Measurements from ENCODE around the gene ALDH3A1.
A peak's percentile ranks its signal among the peaks of the same experiment; 100 is the strongest.

The ALDH3A1 gene

DNA sequence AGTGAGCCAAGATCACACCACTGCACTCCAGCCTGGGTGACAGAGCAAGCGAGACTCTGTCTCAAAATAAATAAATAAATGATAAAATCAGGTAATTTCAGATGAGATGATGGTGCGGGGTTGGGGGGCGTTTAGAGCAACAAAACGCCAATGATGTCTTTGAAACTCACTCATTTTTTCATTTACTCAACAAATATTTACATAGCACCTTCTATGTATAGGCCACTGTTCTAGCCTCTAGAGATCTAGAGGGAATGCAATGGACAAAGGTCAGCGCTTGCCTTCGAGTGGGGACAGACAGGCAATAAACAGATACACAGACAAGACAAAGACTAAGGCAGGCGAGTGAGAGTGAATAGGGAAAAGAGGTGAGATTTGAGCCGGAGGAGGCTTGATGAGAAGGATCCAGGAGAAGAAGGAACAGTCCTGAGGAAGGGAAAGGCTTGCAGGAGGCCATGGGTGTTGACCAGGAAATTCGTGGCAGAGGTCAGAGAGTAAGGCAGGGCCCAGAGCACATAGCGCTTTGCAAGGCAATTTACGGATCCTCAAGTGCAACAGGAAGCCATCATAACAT is 14.1 kb downstream of the ALDH3A1 start:
- Histone ChIP-seq H3K36me3 (ENCODE audit: control insufficient read depth in 4 of 4, insufficient read depth in 4 of 4, low read length in 3 of 4) (no peaks in the 10 kb centered on the region), H3K27ac (ENCODE audit: insufficient read depth in 1 of 2, low read depth in 1 of 2, low read length in 2 of 2, poor library complexity in 1 of 2, severe bottlenecking in 2 of 2) (no peak overlapping the region), H3K9me3 (ENCODE audit: control extremely low read depth in 1 of 5, control insufficient read depth in 4 of 5, insufficient read depth in 2 of 5, low read depth in 1 of 5, low read length in 4 of 5) (no peaks in the 10 kb centered on the region), H3K27me3 (replicated peaks in 2 of 5; ENCODE audit: control insufficient read depth in 4 of 5, insufficient read depth in 5 of 5, low read length in 4 of 5) (no peaks in the 10 kb centered on the region), H3K4me1 (ENCODE audit: control extremely low read depth in 1 of 4, control insufficient read depth in 4 of 4, insufficient read depth in 4 of 4, low read length in 3 of 4) (no peaks in the 10 kb centered on the region), H3K4me3 (ENCODE audit: control insufficient read depth in 1 of 7, extremely low read depth in 1 of 7, insufficient read depth in 4 of 7, low read depth in 2 of 7, low read length in 6 of 7) (no peak overlapping the region)
- no peak for DNase-seq
- WGBS (ENCODE audit: insufficient coverage), result 85% methylated on average over 7 of the region's 11 CpGs
- CTCF ChIA-PET, result interaction anchor here (1.1 kb wide), 1 partner anchor 9 kb away, joined by 4 read pairs; no protein-coding TSS in a partner anchor
- POLR2A ChIA-PET, result no interaction called here

DNA sequence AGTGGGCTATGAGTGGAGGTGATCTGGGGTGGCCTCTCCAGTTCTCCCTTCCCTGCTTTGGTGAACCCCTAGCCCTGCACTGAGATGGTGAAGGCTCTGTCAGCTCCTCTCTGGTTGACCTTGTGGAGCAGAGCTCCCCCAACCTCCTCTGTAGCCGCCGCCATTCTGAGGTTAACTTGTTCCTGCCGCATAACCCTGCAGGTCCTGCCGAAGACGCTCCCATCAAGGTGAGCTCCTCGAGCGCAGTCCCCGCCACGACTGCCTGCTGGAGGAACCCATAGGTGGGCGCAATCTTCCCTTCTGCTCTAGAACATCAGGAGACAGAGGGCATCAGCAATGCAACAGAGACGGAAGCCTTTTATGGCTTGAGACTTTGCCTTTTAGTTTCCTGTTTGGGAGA is 16.5 kb downstream of the ALDH3A1 start:
- Histone ChIP-seq H3K36me3 (ENCODE audit: control insufficient read depth in 4 of 4, insufficient read depth in 4 of 4, low read length in 3 of 4) (no peaks in the 10 kb centered on the region), H3K27ac (ENCODE audit: insufficient read depth in 1 of 2, low read depth in 1 of 2, low read length in 2 of 2, poor library complexity in 1 of 2, severe bottlenecking in 2 of 2) (no peak overlapping the region), H3K4me3 (ENCODE audit: control insufficient read depth in 1 of 7, extremely low read depth in 1 of 7, insufficient read depth in 4 of 7, low read depth in 2 of 7, low read length in 6 of 7) (no peak overlapping the region), H3K4me1 (ENCODE audit: control extremely low read depth in 1 of 4, control insufficient read depth in 4 of 4, insufficient read depth in 4 of 4, low read length in 3 of 4) (peaks cover 0 to 14% (median 8%) of the 10 kb centered on the region in 4 experiments), H3K27me3 (replicated peaks in 2 of 5; ENCODE audit: control insufficient read depth in 4 of 5, insufficient read depth in 5 of 5, low read length in 4 of 5) (no peaks in the 10 kb centered on the region), H3K9me3 (ENCODE audit: control extremely low read depth in 1 of 5, control insufficient read depth in 4 of 5, insufficient read depth in 2 of 5, low read depth in 1 of 5, low read length in 4 of 5) (no peaks in the 10 kb centered on the region)
- CTCF ChIA-PET, result no interaction called here
- DNase-seq, result no peak
- POLR2A ChIA-PET, result interaction anchor here (0.6 kb wide), 1 partner anchor 90 kb away, joined by 3 read pairs; no protein-coding TSS in a partner anchor
- WGBS (ENCODE audit: insufficient coverage), result 96% methylated on average over 10 of the region's 11 CpGs

DNA sequence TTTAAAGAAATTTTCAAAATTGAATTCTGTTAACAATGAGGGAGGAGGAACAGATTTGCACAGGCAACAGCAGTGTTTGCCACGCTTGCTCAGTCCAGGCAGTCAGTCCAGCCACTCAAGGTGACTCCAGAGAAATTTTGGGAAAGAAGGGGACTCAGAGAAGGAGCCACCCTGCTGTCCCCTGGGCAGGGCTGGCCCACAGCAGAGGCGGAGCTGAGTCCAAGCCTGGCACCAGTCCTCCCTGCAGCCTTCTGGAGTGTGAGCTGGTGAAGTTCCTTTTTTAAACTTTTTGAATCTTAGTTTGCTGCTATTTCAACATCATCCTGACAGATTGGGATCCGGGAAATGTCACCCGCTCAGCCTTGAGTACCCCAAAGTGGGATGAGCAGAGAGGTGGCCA is 17.3 kb downstream of the ALDH3A1 start:
- CTCF ChIA-PET, result no interaction called here
- no peak for DNase-seq

DNA sequence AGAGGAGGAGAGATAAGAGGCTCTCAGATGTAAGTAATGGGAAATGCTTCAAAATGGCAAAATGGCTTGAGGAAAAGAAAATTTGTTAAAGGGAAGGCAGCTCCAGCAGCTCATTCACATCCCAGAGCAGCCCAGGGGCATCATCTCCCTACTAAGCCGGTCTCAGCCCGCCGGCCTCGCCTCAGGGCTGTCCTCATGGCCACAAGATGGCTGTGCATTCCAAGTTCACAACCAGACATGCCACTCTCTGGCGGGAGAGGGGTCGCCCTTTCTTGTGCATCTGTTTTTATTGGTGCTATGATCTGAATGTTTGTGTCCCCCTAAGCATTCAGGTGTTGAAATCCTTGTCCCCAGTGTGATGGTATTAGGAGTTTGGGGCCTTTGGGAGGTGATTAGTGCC is 18.2 kb downstream of the ALDH3A1 start:
- H3K27ac ChIP-seq (ENCODE audit: insufficient read depth in 1 of 2, low read depth in 1 of 2, low read length in 2 of 2, poor library complexity in 1 of 2, severe bottlenecking in 2 of 2), result no peak overlapping the region
- ChIA-PET POLR2A (no interaction called here), CTCF (no interaction called here)
- no peak overlapping the region for H3K4me3 ChIP-seq (ENCODE audit: control insufficient read depth in 1 of 7, extremely low read depth in 1 of 7, insufficient read depth in 4 of 7, low read depth in 2 of 7, low read length in 6 of 7)
- peaks cover 0 to 17% (median 9%) of the 10 kb centered on the region in 4 experiments for H3K4me1 ChIP-seq (ENCODE audit: control extremely low read depth in 1 of 4, control insufficient read depth in 4 of 4, insufficient read depth in 4 of 4, low read length in 3 of 4)
- H3K9me3 ChIP-seq (ENCODE audit: control extremely low read depth in 1 of 5, control insufficient read depth in 4 of 5, insufficient read depth in 2 of 5, low read depth in 1 of 5, low read length in 4 of 5), result no peaks in the 10 kb centered on the region
- H3K27me3 ChIP-seq (replicated peaks in 2 of 5; ENCODE audit: control insufficient read depth in 4 of 5, insufficient read depth in 5 of 5, low read length in 4 of 5), result no peaks in the 10 kb centered on the region
- DNase-seq, result no peak
- 100% methylated on average over 4 of the region's 6 CpGs for WGBS (ENCODE audit: insufficient coverage)
- H3K36me3 ChIP-seq (ENCODE audit: control insufficient read depth in 4 of 4, insufficient read depth in 4 of 4, low read length in 3 of 4), result no peaks in the 10 kb centered on the region

More for the DNA sequence above, 17.3 kb downstream of the ALDH3A1 start:
- H3K4me3 ChIP-seq (ENCODE audit: control insufficient read depth in 1 of 7, extremely low read depth in 1 of 7, insufficient read depth in 4 of 7, low read depth in 2 of 7, low read length in 6 of 7), result no peak overlapping the region
- POLR2A ChIA-PET, result no interaction called here
- H3K27me3 ChIP-seq (replicated peaks in 2 of 5; ENCODE audit: control insufficient read depth in 4 of 5, insufficient read depth in 5 of 5, low read length in 4 of 5), result no peaks in the 10 kb centered on the region
- no peaks in the 10 kb centered on the region for H3K9me3 ChIP-seq (ENCODE audit: control extremely low read depth in 1 of 5, control insufficient read depth in 4 of 5, insufficient read depth in 2 of 5, low read depth in 1 of 5, low read length in 4 of 5)
- H3K36me3 ChIP-seq (ENCODE audit: control insufficient read depth in 4 of 4, insufficient read depth in 4 of 4, low read length in 3 of 4), result no peaks in the 10 kb centered on the region
- peaks cover 0 to 14% (median 8%) of the 10 kb centered on the region in 4 experiments for H3K4me1 ChIP-seq (ENCODE audit: control extremely low read depth in 1 of 4, control insufficient read depth in 4 of 4, insufficient read depth in 4 of 4, low read length in 3 of 4)
- H3K27ac ChIP-seq (ENCODE audit: insufficient read depth in 1 of 2, low read depth in 1 of 2, low read length in 2 of 2, poor library complexity in 1 of 2, severe bottlenecking in 2 of 2), result no peak overlapping the region
- 90% methylated on average over 3 of the region's 4 CpGs for WGBS (ENCODE audit: insufficient coverage)

DNA sequence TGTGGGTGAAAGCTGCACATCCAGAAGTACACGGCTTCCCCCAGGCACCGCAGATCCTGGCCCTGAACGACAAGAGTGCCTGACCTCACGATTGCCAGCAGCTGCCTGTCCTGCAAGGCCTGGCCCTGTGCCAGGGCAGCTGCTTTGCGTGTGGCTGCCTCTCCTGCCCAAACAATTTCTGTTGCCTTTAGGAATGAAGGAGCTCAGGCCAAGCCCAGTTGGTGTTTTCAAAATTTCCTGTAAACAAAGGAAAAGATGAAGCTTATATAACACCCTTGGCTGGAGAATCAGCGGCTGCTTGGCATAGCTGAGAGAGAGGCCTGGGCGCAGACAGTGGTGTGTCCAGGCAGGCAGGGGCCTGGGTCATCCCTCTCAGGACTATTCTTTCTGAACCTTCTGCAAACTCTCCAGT is 20.0 kb downstream of the ALDH3A1 start:
- ChIA-PET CTCF (interaction anchor here (1.2 to 2.8 kb wide), 3 partner anchors 9 to 38 kb away, joined by 4 to 22 read pairs (median 6); no protein-coding TSS in a partner anchor), POLR2A (interaction anchor here (0.7 kb wide), 1 partner anchor 18 kb away, joined by 3 read pairs; no protein-coding TSS in a partner anchor)
- no peak overlapping the region for H3K27ac ChIP-seq (ENCODE audit: insufficient read depth in 1 of 2, low read depth in 1 of 2, low read length in 2 of 2, poor library complexity in 1 of 2, severe bottlenecking in 2 of 2)
- 35% methylated on average over 7 of the region's 7 CpGs for WGBS (ENCODE audit: insufficient coverage)
- no peaks in the 10 kb centered on the region for H3K36me3 ChIP-seq (ENCODE audit: control insufficient read depth in 4 of 4, insufficient read depth in 4 of 4, low read length in 3 of 4)
- no peaks in the 10 kb centered on the region for H3K27me3 ChIP-seq (replicated peaks in 2 of 5; ENCODE audit: control insufficient read depth in 4 of 5, insufficient read depth in 5 of 5, low read length in 4 of 5)
- peak in 2 of 3 donors; percentile 49 to 53 for DNase-seq
- H3K4me1 ChIP-seq (ENCODE audit: control extremely low read depth in 1 of 4, control insufficient read depth in 4 of 4, insufficient read depth in 4 of 4, low read length in 3 of 4), result peaks cover 0 to 30% (median 18%) of the 10 kb centered on the region in 4 experiments
- no peak overlapping the region for H3K4me3 ChIP-seq (ENCODE audit: control insufficient read depth in 1 of 7, extremely low read depth in 1 of 7, insufficient read depth in 4 of 7, low read depth in 2 of 7, low read length in 6 of 7)
- H3K9me3 ChIP-seq (ENCODE audit: control extremely low read depth in 1 of 5, control insufficient read depth in 4 of 5, insufficient read depth in 2 of 5, low read depth in 1 of 5, low read length in 4 of 5), result no peaks in the 10 kb centered on the region

DNA sequence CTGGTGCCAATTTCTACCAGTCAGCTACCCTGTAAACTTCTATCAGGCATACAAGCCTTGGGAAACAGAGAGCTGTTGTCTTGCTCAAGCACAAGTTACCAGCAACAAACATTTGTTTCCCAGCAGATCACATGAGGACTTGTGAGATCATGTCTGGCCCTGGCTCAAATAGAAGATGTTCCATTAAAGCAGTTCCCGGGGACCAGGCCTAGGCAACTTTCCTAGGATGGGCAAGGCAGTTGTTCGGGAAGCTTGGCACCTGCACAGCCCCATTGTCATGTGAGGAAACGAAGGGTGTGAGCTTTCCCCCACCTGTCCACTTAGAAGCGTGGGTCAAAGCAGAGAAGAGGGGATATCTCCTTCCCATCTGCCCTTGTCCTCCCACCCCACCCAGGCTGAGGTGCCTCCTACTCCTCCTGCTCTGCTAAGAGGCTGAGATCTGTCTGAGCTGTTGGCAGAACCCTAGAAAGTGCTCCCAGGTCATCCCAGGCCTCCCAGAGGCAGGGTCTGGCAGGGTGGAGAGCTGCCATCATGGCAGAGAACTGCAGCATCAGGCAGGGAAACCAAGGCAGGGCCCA is 20.5 kb downstream of the ALDH3A1 start:
- ChIA-PET CTCF (interaction anchor here (1.2 to 2.8 kb wide), 3 partner anchors 8 to 39 kb away, joined by 4 to 22 read pairs (median 6); no protein-coding TSS in a partner anchor), POLR2A (interaction anchor here (0.7 kb wide), 1 partner anchor 18 kb away, joined by 3 read pairs; no protein-coding TSS in a partner anchor)
- H3K4me1 ChIP-seq (ENCODE audit: control extremely low read depth in 1 of 4, control insufficient read depth in 4 of 4, insufficient read depth in 4 of 4, low read length in 3 of 4), result peaks cover 0 to 30% (median 18%) of the 10 kb centered on the region in 4 experiments
- H3K9me3 ChIP-seq (ENCODE audit: control extremely low read depth in 1 of 5, control insufficient read depth in 4 of 5, insufficient read depth in 2 of 5, low read depth in 1 of 5, low read length in 4 of 5), result no peaks in the 10 kb centered on the region
- H3K27me3 ChIP-seq (replicated peaks in 2 of 5; ENCODE audit: control insufficient read depth in 4 of 5, insufficient read depth in 5 of 5, low read length in 4 of 5), result no peaks in the 10 kb centered on the region
- whole genome bisulfite sequencing (ENCODE audit: insufficient coverage), result 97% methylated on average over 4 of the region's 4 CpGs
- H3K27ac ChIP-seq (ENCODE audit: insufficient read depth in 1 of 2, low read depth in 1 of 2, low read length in 2 of 2, poor library complexity in 1 of 2, severe bottlenecking in 2 of 2), result no peak overlapping the region
- H3K36me3 ChIP-seq (ENCODE audit: control insufficient read depth in 4 of 4, insufficient read depth in 4 of 4, low read length in 3 of 4), result no peaks in the 10 kb centered on the region
- DNase-seq, result peak in 1 of 3 donors; percentile 12
- no peak overlapping the region for H3K4me3 ChIP-seq (ENCODE audit: control insufficient read depth in 1 of 7, extremely low read depth in 1 of 7, insufficient read depth in 4 of 7, low read depth in 2 of 7, low read length in 6 of 7)
